Measurements from ENCODE around the gene EMC7.

DNA sequence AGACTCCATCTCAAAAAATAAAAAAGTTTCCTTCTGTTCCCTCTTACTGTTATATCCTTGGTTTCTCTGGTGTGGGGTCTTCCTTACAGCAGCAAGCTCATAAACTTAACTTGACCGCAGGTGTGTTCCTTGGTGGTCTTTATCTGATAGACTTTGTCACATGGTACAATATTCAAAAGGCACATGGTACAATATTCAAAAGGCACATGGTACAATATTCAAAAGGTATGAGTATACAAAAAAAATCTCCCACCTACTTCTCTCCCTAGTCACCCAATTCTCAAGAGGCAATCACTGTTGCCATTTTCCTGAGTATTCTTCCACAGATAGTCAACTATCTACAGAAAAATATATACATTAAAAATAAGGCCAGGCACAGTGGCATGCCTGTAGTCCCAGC lies 4.8 kb upstream of the EMC7 start:
- TF ChIP-seq, protein P1, sequence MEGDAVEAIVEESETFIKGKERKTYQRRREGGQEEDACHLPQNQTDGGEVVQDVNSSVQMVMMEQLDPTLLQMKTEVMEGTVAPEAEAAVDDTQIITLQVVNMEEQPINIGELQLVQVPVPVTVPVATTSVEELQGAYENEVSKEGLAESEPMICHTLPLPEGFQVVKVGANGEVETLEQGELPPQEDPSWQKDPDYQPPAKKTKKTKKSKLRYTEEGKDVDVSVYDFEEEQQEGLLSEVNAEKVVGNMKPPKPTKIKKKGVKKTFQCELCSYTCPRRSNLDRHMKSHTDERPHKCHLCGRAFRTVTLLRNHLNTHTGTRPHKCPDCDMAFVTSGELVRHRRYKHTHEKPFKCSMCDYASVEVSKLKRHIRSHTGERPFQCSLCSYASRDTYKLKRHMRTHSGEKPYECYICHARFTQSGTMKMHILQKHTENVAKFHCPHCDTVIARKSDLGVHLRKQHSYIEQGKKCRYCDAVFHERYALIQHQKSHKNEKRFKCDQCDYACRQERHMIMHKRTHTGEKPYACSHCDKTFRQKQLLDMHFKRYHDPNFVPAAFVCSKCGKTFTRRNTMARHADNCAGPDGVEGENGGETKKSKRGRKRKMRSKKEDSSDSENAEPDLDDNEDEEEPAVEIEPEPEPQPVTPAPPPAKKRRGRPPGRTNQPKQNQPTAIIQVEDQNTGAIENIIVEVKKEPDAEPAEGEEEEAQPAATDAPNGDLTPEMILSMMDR (IDR thresholded peaks at IDR 0.05): no peak
- TF ChIP-seq ZFX (IDR thresholded peaks at IDR 0.05; ENCODE audit: borderline replicate concordance): no peak

Measured in 22Rv1 (cell line).